Keratinocyte (primary cell): Measurements from ENCODE around the gene OTOP1.

Experiments used
- CTCF ChIP-seq, 3 experiments: IDR thresholded peaks in 1 of 3; conservative IDR thresholded peaks in 1 of 3; optimal IDR thresholded peaks in 1 of 3; 2 replicates in 2 of 3; 3 replicates in 1 of 3; pipeline versions ENCODE3 to v1.5.1; 2011; ENCODE audit warnings: low read length in 3 of 3, mild to moderate bottlenecking in 3 of 3, moderate library complexity in 2 of 3, control low read depth in 1 of 3, inconsistent platforms in 1 of 3; ENCODE audit not compliant: insufficient read depth in 2 of 3; ENCODE audit errors: extremely low read depth in 1 of 3
- EZH2 ChIP-seq: IDR thresholded peaks from one replicate; pipeline ENCODE4 v1.6.1; 2012; ENCODE audit warnings: inconsistent platforms, mild to moderate bottlenecking, low read length, moderate library complexity

GRCh38 chr4:4271912-4272311 lies 45.2 kb upstream of the OTOP1 start:
- TF ChIP-seq CTCF (optimal IDR thresholded peaks at IDR 0.05 in 1 of 3, IDR thresholded peaks at IDR 0.05 in 1 of 3, conservative IDR thresholded peaks at IDR 0.05 in 1 of 3; ENCODE audit: extremely low read depth in 1 of 3, insufficient read depth in 2 of 3, low read length in 3 of 3), result peak in 1 of 3 experiments; percentile 30
- no peak for TF ChIP-seq EZH2
